ENCODE measurements around the gene PRKCZ. TPM values are rescaled to one million over a fixed set of nuclear protein-coding genes. Genes with fewer than 3 reads are reported as not detected.
A peak's percentile ranks its signal among the peaks of the same experiment; 100 is the strongest.

PRKCZ gene
- total RNA-seq, 2 experiments from 2014 or later, result 17.8 to 19.0 TPM

GRCh38 chr1:2212274-2212531 lies 162.0 kb downstream of the PRKCZ start:
- Histone ChIP-seq H3K4me1 (ENCODE audit: insufficient read depth, low read length) (peaks cover 22% of the 10 kb centered on the region), H3K36me3 (ENCODE audit: insufficient read depth, low read length) (no peaks in the 10 kb centered on the region), H3K27me3 (ENCODE audit: control insufficient read depth in 1 of 2, insufficient read depth in 2 of 2, low read length in 2 of 2) (no peaks in the 10 kb centered on the region), H3K4me3 (ENCODE audit: low read length) (no peak overlapping the region), H3K27ac (ENCODE audit: low read depth in 1 of 2, low read length in 2 of 2) (no peak overlapping the region), H3K9me3 (ENCODE audit: control insufficient read depth in 1 of 2, insufficient read depth in 1 of 2, low read length in 2 of 2) (peaks cover 0 to 3% of the 10 kb centered on the region in 2 experiments)
- Mint-ChIP-seq H3K27me3 (no peaks in the 10 kb centered on the region), H3K36me3 (ENCODE audit: low read depth) (no peaks in the 10 kb centered on the region), H3K4me3 (no peak overlapping the region), H3K4me1 (ENCODE audit: low read depth) (no peaks in the 10 kb centered on the region), H3K9me3 (no peaks in the 10 kb centered on the region), H3K27ac (no peak overlapping the region)
- ChIA-PET CTCF (interaction anchor here (0.7 to 1.7 kb wide), 6 partner anchors 12 to 169 kb away, joined by 3 to 7 read pairs (median 3); partner anchors contain the start of gene FAAP20), POLR2A (interaction anchor here (1.0 to 1.2 kb wide), 2 partner anchors 15 to 22 kb away, joined by 4 read pairs; no protein-coding TSS in a partner anchor)
- no peak for ATAC-seq (ENCODE audit: poor library complexity)
- no peak for TF ChIP-seq CTCF (IDR thresholded peaks at IDR 0.05)
- intact Hi-C loops (cut with DNase I, micrococcal nuclease), result no loop called here
- DNase-seq, result peak in 1 of 14 experiments; percentile 7

GRCh38 chr1:2212532-2213491 lies 162.6 kb downstream of the PRKCZ start:
- H3K27ac ChIP-seq (ENCODE audit: low read depth in 1 of 2, low read length in 2 of 2), result no peak overlapping the region
- H3K27me3 ChIP-seq (ENCODE audit: control insufficient read depth in 1 of 2, insufficient read depth in 2 of 2, low read length in 2 of 2), result no peaks in the 10 kb centered on the region
- H3K9me3 Mint-ChIP-seq, result no peaks in the 10 kb centered on the region
- intact Hi-C loops (cut with DNase I, micrococcal nuclease), result no loop called here
- TF ChIP-seq CTCF (IDR thresholded peaks at IDR 0.05), result peak; percentile 33
- ChIA-PET CTCF (interaction anchor here (0.7 to 1.7 kb wide), 7 partner anchors 12 to 168 kb away, joined by 3 to 7 read pairs (median 3); partner anchors contain the start of gene FAAP20), POLR2A (interaction anchor here (1.0 to 1.2 kb wide), 2 partner anchors 15 to 21 kb away, joined by 4 read pairs; no protein-coding TSS in a partner anchor)
- H3K27me3 Mint-ChIP-seq, result no peaks in the 10 kb centered on the region
- no peaks in the 10 kb centered on the region for H3K4me1 Mint-ChIP-seq (ENCODE audit: low read depth)
- peak overlapping the region; percentile 34 for H3K4me3 Mint-ChIP-seq
- H3K4me1 ChIP-seq (ENCODE audit: insufficient read depth, low read length), result peaks cover 22% of the 10 kb centered on the region
- peak; percentile 83 for ATAC-seq (ENCODE audit: poor library complexity)
- no peak overlapping the region for H3K27ac Mint-ChIP-seq
- peaks cover 0 to under 1% of the 10 kb centered on the region in 2 experiments for H3K9me3 ChIP-seq (ENCODE audit: control insufficient read depth in 1 of 2, insufficient read depth in 1 of 2, low read length in 2 of 2)
- H3K36me3 ChIP-seq (ENCODE audit: insufficient read depth, low read length), result no peaks in the 10 kb centered on the region
- H3K4me3 ChIP-seq (ENCODE audit: low read length), result peak overlapping the region; percentile 43
- DNase-seq, result peak in 11 of 14 experiments; percentile 42 to 83 (median 60)
- H3K36me3 Mint-ChIP-seq (ENCODE audit: low read depth), result no peaks in the 10 kb centered on the region

- DNase-seq (no peak), ATAC-seq (ENCODE audit: poor library complexity) (no peak)
- POLR2A ChIA-PET, result no interaction called here
- intact Hi-C loops (cut with DNase I, micrococcal nuclease), result no loop called here
- no peaks in the 10 kb centered on the region for H3K36me3 Mint-ChIP-seq (ENCODE audit: low read depth)
- no peak overlapping the region for H3K4me3 Mint-ChIP-seq
- no peak overlapping the region for H3K27ac Mint-ChIP-seq
- H3K27me3 Mint-ChIP-seq, result no peaks in the 10 kb centered on the region
- H3K27me3 ChIP-seq (ENCODE audit: control insufficient read depth in 1 of 2, insufficient read depth in 2 of 2, low read length in 2 of 2), result no peaks in the 10 kb centered on the region
- no peaks in the 10 kb centered on the region for H3K9me3 Mint-ChIP-seq
- no peaks in the 10 kb centered on the region for H3K36me3 ChIP-seq (ENCODE audit: insufficient read depth, low read length)
- CTCF ChIA-PET, result no interaction called here
- no peak overlapping the region for H3K27ac ChIP-seq (ENCODE audit: low read depth in 1 of 2, low read length in 2 of 2)
- no peaks in the 10 kb centered on the region for H3K4me1 Mint-ChIP-seq (ENCODE audit: low read depth)
- H3K4me1 ChIP-seq (ENCODE audit: insufficient read depth, low read length), result peaks cover 22% of the 10 kb centered on the region
- H3K9me3 ChIP-seq (ENCODE audit: control insufficient read depth in 1 of 2, insufficient read depth in 1 of 2, low read length in 2 of 2), result no peaks in the 10 kb centered on the region
- no peak overlapping the region for H3K4me3 ChIP-seq (ENCODE audit: low read length)
- no peak for TF ChIP-seq CTCF (IDR thresholded peaks at IDR 0.05)
These were observed 163.6 kb downstream of the PRKCZ start for GRCh38 chr1:2213576-2214505.
